Panc1 (cell line): ENCODE measurements around the gene IFNAR1. TPM values are rescaled to one million over a fixed set of nuclear protein-coding genes. Genes with fewer than 3 reads are reported as not detected.

Source experiments
- ATAC-seq: fragments of 200-7000 bp; cut with Tn5 transposase; 2 replicates; pipeline ENCODE4 v1.9.1; 2020; ENCODE audit warnings: mild to moderate bottlenecking, moderate library complexity
- BruUV-seq: library from RNA; stranded (reverse); fragments of 400-500 nt; replicated peaks from 2 replicates; lab custom pipeline; 2021; lab: Mats Ljungman, UMichigan
- CTCF ChIA-PET: fragments of 300-600 bp; sonication (Branson Sonifier 250); formaldehyde crosslinking; loops from one replicate; lab custom pipeline; 2022; ENCODE audit warnings: antibody characterized with exemption; lab: Charles Lee
- POLR2A ChIA-PET: fragments of 300-600 bp; sonication (Branson Sonifier 250); formaldehyde crosslinking; loops from one replicate; lab custom pipeline; 2022; ENCODE audit warnings: antibody characterized with exemption; lab: Charles Lee
- DNase-seq: peaks from one replicate; pipeline ENCODE4 v3.0.0-alpha.2; 2010; ENCODE audit warnings: low read depth, low spot score
- H3K27ac ChIP-seq: 2 replicates; pipeline ENCODE4 v1.5.1; 2011; ENCODE audit warnings: mild to moderate bottlenecking, low read length, inconsistent platforms
- H3K27me3 ChIP-seq: fragments of 200-500 bp; sonication (Bioruptor generic); 2 replicates; pipeline ENCODE4 v1.6.0; 2014; ENCODE audit warnings: low read length, inconsistent platforms; ENCODE audit not compliant: control insufficient read depth, insufficient read depth
- H3K36me3 ChIP-seq: fragments of 200-500 bp; sonication (Bioruptor generic); 2 replicates; pipeline ENCODE4 v1.5.1; 2014; ENCODE audit warnings: inconsistent platforms, mild to moderate bottlenecking, low read length, moderate library complexity; ENCODE audit not compliant: control insufficient read depth, insufficient read depth
- H3K4me1 ChIP-seq: 2 replicates; pipeline ENCODE4 v1.5.1; 2011; ENCODE audit warnings: inconsistent platforms, mild to moderate bottlenecking, low read length, moderate library complexity; ENCODE audit not compliant: control insufficient read depth, insufficient read depth
- H3K4me3 ChIP-seq, 2 experiments: 2 replicates each; pipeline ENCODE4 v1.5.1; 2011 to 2012; ENCODE audit warnings: low read depth in 2 of 2, low read length in 2 of 2, mild to moderate bottlenecking in 2 of 2, inconsistent platforms in 1 of 2, moderate library complexity in 1 of 2
- H3K9me3 ChIP-seq: fragments of 200-500 bp; sonication (Bioruptor generic); 2 replicates; pipeline ENCODE4 v1.5.1; 2014; ENCODE audit warnings: low read depth, mild to moderate bottlenecking, inconsistent platforms, low read length, moderate library complexity; ENCODE audit not compliant: control insufficient read depth, insufficient read depth
- CTCF ChIP-seq: fragments of 450-650 bp; IDR thresholded peaks from 2 replicates; pipeline ENCODE4 v1.5.1; 2017; ENCODE audit warnings: mild to moderate bottlenecking
- POLR2AphosphoS5 ChIP-seq: IDR thresholded peaks from 2 replicates; pipeline ENCODE4 v1.6.1; 2012; ENCODE audit warnings: mild to moderate bottlenecking, low read depth, low read length, moderate library complexity
- SIN3A ChIP-seq: IDR thresholded peaks from 2 replicates; pipeline ENCODE4 v1.6.1; 2012; ENCODE audit warnings: low read depth, mild to moderate bottlenecking, low read length, moderate library complexity, borderline replicate concordance; ENCODE audit not compliant: insufficient read depth
- TCF7L2 ChIP-seq: IDR thresholded peaks from 2 replicates; pipeline ENCODE4 v1.6.1; 2011; ENCODE audit warnings: mild to moderate bottlenecking, low read depth, low read length, inconsistent platforms
- in situ Hi-C: cut with HindIII; loops from 2 replicates; pipeline ENCODE4 v1.10.0; 2016; ENCODE audit warnings: low sequenced_read_pairs, low pct_unique_long_range_greater_than_20kb
- intact Hi-C: fragments of 100-400 bp; cut with micrococcal nuclease; formaldehyde crosslinking; loops from one replicate; pipeline ENCODE4 v1.10.0; 2022; ENCODE audit not compliant: unreplicated experiment
- total RNA-seq: library from RNA; stranded (reverse); gene quantifications from one replicate; pipeline ENCODE4 v1.2.1, GENCODE V29; 2021; ENCODE audit not compliant: unreplicated experiment
- TF ChIP-seq, protein P1 (sequence below), 2 experiments: IDR thresholded peaks; 2 replicates each; pipeline ENCODE4 v1.6.1; 2011 to 2012; ENCODE audit warnings: low read depth in 2 of 2, control low read depth in 1 of 2, low read length in 1 of 2, mild to moderate bottlenecking in 1 of 2, moderate library complexity in 1 of 2; ENCODE audit not compliant: insufficient read depth in 1 of 2

Gene IFNAR1
- total RNA-seq, 1 experiment from 2014 or later, result 23.8 TPM

- Histone ChIP-seq H3K36me3 (no peaks in the 10 kb centered on the region), H3K27ac (no peak overlapping the region), H3K4me3 (no peak overlapping the region), H3K4me1 (peaks cover 3% of the 10 kb centered on the region; the same call in 1 of the 2 replicates), H3K27me3 (no peaks in the 10 kb centered on the region), H3K9me3 (no peaks in the 10 kb centered on the region)
- ChIA-PET POLR2A (no interaction called here), CTCF (no interaction called here)
- DNase-seq (no peak), ATAC-seq (no peak)
- no peak for TF ChIP-seq CTCF
- no peak for TF ChIP-seq POLR2AphosphoS5
- no peak for TF ChIP-seq TCF7L2
- no peak for TF ChIP-seq SIN3A
- TF ChIP-seq, protein P1, sequence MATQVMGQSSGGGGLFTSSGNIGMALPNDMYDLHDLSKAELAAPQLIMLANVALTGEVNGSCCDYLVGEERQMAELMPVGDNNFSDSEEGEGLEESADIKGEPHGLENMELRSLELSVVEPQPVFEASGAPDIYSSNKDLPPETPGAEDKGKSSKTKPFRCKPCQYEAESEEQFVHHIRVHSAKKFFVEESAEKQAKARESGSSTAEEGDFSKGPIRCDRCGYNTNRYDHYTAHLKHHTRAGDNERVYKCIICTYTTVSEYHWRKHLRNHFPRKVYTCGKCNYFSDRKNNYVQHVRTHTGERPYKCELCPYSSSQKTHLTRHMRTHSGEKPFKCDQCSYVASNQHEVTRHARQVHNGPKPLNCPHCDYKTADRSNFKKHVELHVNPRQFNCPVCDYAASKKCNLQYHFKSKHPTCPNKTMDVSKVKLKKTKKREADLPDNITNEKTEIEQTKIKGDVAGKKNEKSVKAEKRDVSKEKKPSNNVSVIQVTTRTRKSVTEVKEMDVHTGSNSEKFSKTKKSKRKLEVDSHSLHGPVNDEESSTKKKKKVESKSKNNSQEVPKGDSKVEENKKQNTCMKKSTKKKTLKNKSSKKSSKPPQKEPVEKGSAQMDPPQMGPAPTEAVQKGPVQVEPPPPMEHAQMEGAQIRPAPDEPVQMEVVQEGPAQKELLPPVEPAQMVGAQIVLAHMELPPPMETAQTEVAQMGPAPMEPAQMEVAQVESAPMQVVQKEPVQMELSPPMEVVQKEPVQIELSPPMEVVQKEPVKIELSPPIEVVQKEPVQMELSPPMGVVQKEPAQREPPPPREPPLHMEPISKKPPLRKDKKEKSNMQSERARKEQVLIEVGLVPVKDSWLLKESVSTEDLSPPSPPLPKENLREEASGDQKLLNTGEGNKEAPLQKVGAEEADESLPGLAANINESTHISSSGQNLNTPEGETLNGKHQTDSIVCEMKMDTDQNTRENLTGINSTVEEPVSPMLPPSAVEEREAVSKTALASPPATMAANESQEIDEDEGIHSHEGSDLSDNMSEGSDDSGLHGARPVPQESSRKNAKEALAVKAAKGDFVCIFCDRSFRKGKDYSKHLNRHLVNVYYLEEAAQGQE (IDR thresholded peaks at IDR 0.05; ENCODE audit: insufficient read depth in 1 of 2, low read depth in 2 of 2, low read length in 1 of 2), result no peak
- in situ Hi-C loops (no loop called here), intact Hi-C loops (no loop called here)
- no TSS peak for BruUV-seq
Measured at GRCh38 chr21:33393348-33393747, 68.6 kb downstream of the IFNAR1 start.

DNA sequence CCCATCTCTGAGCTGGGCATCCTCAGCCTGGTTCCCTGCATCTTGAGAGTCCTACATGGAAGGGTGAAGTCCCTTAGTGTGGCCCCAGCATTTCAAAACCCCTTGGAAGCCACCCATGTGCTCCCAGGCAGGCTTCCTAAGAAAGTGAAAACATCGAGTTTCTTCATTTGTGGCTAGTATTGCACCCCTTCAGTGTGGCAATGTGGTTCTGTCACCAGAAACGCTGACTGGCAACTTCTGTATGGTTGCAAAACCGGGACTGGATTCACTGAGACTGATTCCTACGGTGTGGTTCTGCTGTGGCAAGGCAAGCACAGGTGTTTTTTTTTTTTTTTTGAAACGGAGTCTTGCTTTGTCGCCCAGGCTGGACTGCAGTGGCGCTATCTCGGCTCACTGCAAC is 69.5 kb downstream of the IFNAR1 start:
- BruUV-seq, result no TSS peak
- TF ChIP-seq SIN3A (no peak), POLR2AphosphoS5 (no peak), TCF7L2 (no peak), CTCF (no peak)
- TF ChIP-seq, protein P1 (IDR thresholded peaks at IDR 0.05; ENCODE audit: insufficient read depth in 1 of 2, low read depth in 2 of 2, low read length in 1 of 2), result no peak
- DNase-seq (no peak), ATAC-seq (no peak)
- in situ Hi-C loops (no loop called here), intact Hi-C loops (no loop called here)
- ChIA-PET POLR2A (no interaction called here), CTCF (no interaction called here)
- H3K4me1 ChIP-seq, result peaks cover 3% of the 10 kb centered on the region; the same call in 1 of the 2 replicates
- no peaks in the 10 kb centered on the region for H3K36me3 ChIP-seq
- no peaks in the 10 kb centered on the region for H3K9me3 ChIP-seq
- H3K27ac ChIP-seq, result no peak overlapping the region
- no peak overlapping the region for H3K4me3 ChIP-seq
- H3K27me3 ChIP-seq, result no peaks in the 10 kb centered on the region
